ENCODE data around the gene FAM200B. TPM values are rescaled to one million over a fixed set of nuclear protein-coding genes. Genes with fewer than 3 reads are reported as not detected.

FAM200B gene
- total and polyA plus RNA-seq, 11 donors: 23.2 to 37.7 (median 32.2) TPM

DNA sequence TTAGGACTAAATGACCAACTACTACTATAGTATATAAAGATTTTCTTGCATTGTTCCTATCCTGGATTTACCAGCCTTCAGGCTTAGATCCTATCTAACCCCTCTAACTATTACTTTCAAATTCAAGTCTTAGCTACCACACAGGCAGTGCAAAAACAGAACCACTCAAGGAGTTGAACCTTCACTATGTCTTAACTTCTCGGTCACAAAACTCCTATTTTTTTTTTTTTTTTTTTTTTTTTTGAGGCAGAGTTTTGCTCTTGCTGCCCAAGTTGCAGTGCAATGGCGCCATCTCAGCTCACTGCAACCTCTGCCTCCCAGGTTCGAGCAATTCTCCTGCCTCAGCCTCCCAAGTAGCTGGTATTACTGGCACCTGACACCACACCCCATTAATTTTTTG is 6.3 kb upstream of the FAM200B start:
- H3K4me1 ChIP-seq: peaks cover 0 to 21% (median 0%) of the 10 kb centered on the region in 12 donors
- ATAC-seq: no peak
- 92 to 95% (median 94%) methylated on average over 3 of the region's 3 CpGs for WGBS, 4 donors
- peak overlapping the region in 1 of 12 donors; percentile 46 for H3K27ac ChIP-seq
- no peaks in the 10 kb centered on the region for H3K9me3 ChIP-seq
- H3K36me3 ChIP-seq: no peaks in the 10 kb centered on the region
- intact Hi-C loops (cut with DNase I): no loop called here
- H3K4me3 ChIP-seq: no peak overlapping the region
- peak in 1 of 5 donors; percentile 47 for DNase-seq
- TF ChIP-seq POLR2A (IDR thresholded peaks at IDR 0.05): no peak
- TF ChIP-seq, protein P1, sequence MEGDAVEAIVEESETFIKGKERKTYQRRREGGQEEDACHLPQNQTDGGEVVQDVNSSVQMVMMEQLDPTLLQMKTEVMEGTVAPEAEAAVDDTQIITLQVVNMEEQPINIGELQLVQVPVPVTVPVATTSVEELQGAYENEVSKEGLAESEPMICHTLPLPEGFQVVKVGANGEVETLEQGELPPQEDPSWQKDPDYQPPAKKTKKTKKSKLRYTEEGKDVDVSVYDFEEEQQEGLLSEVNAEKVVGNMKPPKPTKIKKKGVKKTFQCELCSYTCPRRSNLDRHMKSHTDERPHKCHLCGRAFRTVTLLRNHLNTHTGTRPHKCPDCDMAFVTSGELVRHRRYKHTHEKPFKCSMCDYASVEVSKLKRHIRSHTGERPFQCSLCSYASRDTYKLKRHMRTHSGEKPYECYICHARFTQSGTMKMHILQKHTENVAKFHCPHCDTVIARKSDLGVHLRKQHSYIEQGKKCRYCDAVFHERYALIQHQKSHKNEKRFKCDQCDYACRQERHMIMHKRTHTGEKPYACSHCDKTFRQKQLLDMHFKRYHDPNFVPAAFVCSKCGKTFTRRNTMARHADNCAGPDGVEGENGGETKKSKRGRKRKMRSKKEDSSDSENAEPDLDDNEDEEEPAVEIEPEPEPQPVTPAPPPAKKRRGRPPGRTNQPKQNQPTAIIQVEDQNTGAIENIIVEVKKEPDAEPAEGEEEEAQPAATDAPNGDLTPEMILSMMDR (IDR thresholded peaks at IDR 0.05): no peak
- no peaks in the 10 kb centered on the region for H3K27me3 ChIP-seq

DNA sequence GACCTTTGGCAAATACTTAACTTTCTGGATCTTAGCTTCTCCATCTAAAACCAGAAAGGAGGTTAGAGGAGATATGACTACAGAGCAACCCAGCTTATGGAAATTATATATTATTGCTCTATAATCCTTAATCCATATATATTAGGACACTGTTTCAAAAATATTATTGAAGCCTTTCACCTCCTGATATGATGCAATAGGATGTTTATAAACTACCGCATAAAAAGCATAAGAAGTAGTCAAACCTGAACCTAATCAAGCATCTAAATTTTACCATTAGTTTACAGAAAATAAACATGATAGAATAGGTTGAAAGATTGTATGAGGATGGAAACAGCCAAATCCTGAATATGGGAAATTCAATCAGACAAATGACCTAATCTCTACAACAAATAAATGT is 5.6 kb upstream of the FAM200B start:
- no peak overlapping the region for H3K27ac ChIP-seq
- 93 to 98% (median 95%) methylated on average over 1 of the region's 1 CpG for WGBS, 4 donors
- no peak for ATAC-seq

DNA sequence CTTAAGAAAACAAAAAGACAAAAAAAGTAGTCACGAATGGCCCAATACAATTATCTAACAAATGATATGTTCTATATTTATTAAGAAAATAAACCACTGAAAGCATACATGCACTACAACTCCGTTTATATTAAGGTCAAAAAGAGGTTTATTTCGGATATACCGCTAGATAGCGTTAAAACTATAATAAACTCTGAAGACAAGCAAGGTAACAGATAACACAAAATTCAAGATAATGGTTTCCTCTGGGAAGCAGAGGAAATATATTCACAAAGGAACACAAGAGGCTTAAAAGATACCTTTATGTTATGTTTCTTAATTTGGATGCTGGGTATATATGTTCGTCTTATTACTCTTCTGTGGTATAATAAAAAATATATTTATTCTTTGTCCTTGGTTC is 4.7 kb upstream of the FAM200B start:
- Histone ChIP-seq H3K27ac (no peak overlapping the region), H3K36me3 (no peaks in the 10 kb centered on the region), H3K4me1 (peaks cover 0 to 29% (median 5%) of the 10 kb centered on the region in 12 donors), H3K9me3 (no peaks in the 10 kb centered on the region), H3K4me3 (no peak overlapping the region), H3K27me3 (no peaks in the 10 kb centered on the region)
- no peak for DNase-seq
- 88 to 94% (median 92%) methylated on average over 6 of the region's 6 CpGs for WGBS, 4 donors
- TF ChIP-seq POLR2A (IDR thresholded peaks at IDR 0.05): no peak
- TF ChIP-seq, protein P1 (IDR thresholded peaks at IDR 0.05): no peak
- ATAC-seq: no peak
- intact Hi-C loops (cut with DNase I): no loop called here

More for the DNA sequence above, 5.6 kb upstream of the FAM200B start:
- intact Hi-C loops (cut with DNase I): no loop called here
- TF ChIP-seq, protein P1 (IDR thresholded peaks at IDR 0.05): no peak
- no peaks in the 10 kb centered on the region for H3K36me3 ChIP-seq
- no peaks in the 10 kb centered on the region for H3K9me3 ChIP-seq
- no peak overlapping the region for H3K4me3 ChIP-seq
- no peaks in the 10 kb centered on the region for H3K27me3 ChIP-seq
- no peak for DNase-seq
- H3K4me1 ChIP-seq: peaks cover 0 to 27% (median 2%) of the 10 kb centered on the region in 12 donors

DNA sequence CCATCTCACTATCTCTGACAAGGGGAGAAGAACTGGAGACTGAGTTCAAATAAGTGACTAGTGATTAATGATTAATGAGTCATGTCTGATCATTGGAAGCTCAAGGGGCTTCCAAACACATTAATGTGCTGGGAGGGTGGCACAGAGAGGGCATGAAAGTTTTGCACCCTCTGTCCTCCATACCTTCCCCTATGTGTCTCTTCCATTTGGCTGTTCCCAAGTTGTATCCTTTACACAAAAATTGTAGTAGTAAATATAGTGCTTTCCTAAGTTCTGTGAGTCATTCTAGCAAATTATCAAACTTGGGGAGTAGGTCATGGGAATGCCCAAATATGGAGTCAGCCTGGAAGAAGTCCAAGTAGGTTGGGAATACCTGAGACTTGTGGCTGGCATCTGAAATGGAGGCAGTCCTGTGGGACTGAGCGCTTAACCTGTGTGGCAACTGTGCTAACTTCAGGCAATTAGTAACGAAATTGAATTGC is 4.1 kb upstream of the FAM200B start:
- Histone ChIP-seq H3K36me3 (no peaks in the 10 kb centered on the region), H3K27ac (no peak overlapping the region), H3K4me1 (peaks cover 2 to 34% (median 8%) of the 10 kb centered on the region in 12 donors), H3K27me3 (no peaks in the 10 kb centered on the region), H3K9me3 (no peaks in the 10 kb centered on the region), H3K4me3 (no peak overlapping the region)
- TF ChIP-seq, protein P1 (IDR thresholded peaks at IDR 0.05): no peak
- TF ChIP-seq POLR2A (IDR thresholded peaks at IDR 0.05): no peak
- ATAC-seq: no peak
- intact Hi-C loops (cut with DNase I): no loop called here
- 91 to 95% (median 93%) methylated on average over 2 of the region's 2 CpGs for WGBS, 4 donors
- DNase-seq: no peak
